Activated T-cell treated with anti-CD3 and anti-CD28 coated beads for 48 hours (primary cell): ENCODE measurements around the gene ENPP6.
A peak's percentile ranks its signal among the peaks of the same experiment; 100 is the strongest.

ENCODE experiments used
- DNase-seq: peaks from one replicate; pipeline ENCODE4 v3.0.0-alpha.2; 2020; ENCODE audit warnings: low read depth

ENPP6 gene

GRCh38 chr4:184190711-184191110, 27.0 kb downstream of the ENPP6 start:
- no peak for DNase-seq

GRCh38 chr4:184189966-184190365, 27.7 kb downstream of the ENPP6 start:
- DNase-seq: no peak

DNA sequence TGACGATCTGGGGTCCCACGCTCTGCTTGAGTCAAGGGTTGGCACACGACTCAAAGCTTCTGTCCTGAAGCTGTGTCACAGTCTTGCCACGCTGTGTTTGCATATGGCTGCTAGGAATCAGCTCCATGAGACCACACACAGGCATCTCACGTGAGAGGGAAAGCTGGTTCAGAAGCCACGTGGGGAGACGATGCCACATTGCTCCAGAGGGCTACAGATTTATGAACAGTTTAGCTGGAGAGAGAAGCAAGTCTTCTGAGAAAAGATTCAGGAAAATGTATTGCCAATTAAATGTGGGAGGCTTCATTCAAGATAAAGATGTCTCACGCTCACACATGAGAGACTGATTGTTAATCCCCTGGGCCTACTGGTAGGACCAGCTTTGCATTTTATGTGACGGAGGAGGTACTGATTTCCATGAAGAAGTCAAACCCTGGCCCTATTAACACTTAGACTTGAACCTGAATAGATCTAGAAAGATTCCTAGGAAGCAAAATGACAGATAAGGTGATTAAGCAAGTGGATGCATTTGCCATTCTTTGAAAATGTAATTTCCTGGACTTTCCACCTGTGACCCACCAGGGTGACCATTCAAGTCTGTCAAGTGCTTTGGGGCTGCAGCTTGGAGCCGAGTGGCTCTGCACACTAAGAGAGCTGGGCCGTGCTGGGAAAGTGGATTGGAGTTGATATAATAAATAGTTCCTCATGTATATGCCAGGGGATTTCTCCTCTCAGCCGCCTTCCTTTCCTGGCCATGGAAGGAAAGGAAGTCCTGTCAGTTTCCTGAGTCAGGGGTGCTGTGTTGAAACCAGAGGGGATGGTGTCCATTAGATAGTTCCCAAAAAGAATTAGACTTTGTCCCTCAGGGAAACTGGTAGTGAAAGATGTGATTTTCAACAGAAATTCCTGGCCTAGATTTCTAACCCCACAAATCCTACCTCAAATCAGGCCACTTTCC, 29.0 kb downstream of the ENPP6 start:
- DNase-seq: no peak

DNA sequence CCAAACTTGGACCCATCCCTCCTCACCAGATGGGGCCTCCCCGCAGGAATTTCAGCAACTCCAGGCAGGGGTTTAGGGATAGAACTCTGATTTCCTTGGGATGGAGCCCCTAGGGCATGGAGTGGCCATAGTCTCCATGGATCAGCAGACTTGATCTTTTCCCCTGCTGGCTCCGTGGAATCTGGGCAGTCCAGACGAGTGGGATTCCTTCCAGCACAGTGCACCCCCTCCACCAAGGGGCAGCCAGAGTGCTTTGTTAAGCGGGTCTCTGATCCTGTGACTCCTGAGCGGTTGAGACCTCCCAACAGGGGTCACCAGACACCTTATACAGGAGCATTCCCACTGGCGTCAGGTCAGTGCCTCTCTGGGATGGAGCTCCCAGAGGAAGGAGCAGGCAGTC, 40.4 kb downstream of the ENPP6 start:
- DNase-seq: no peak

- no peak for DNase-seq
Observed at GRCh38 chr4:184174571-184175488, 42.8 kb downstream of the ENPP6 start.

GRCh38 chr4:184171011-184171410, 46.7 kb downstream of the ENPP6 start:
- DNase-seq: no peak

GRCh38 chr4:184169225-184169867, 48.3 kb downstream of the ENPP6 start:
- DNase-seq: no peak

DNA sequence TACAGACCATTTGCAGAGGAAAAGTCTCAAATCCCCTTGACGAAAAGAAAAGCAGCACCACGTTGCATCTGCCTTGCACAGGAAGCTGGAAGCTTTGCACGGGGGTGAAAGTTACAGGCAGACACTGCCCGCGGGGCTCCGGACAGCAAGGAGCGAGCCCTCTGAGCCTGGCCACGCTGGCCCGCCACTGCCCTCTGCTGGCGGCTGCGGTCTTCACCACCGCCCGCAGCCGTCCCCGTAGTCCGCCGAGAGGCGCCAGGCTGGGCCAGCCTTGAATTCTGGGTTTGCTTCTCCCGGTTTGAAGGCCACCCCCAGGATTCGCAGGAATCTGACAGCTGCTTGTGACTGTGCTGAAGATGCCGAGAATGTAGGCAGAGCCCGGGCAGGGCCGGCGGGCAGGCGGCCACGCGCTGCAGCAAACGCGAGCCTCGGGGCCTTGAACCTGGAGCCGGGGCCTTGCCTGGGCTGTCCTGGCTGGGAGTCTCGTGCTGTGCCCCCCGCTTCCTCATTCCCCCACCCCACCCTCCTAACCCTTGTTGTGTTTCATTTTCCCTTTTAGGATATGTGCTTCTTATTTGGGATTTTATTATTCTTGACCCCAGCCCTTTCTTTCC, 49.2 kb downstream of the ENPP6 start:
- peak; percentile 56 for DNase-seq

DNA sequence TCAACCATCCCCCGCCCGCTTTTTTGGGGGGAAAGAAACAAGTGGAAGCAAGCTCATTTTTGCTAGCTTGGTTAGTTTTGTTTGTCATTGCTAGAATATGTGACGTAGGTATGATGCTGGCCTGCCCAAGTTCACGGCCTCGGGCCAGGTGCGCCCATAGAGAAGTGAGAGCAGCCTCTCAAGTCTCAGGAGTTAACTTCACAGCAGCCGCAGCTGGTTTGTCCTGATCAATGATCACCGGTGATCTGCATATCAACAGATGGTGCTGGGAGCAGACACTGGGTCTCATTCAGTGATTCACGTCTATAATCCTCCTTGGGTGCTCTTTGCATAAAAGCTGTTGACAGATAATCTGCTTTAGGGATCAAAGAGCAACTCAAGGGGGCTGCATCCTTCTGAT, 50.1 kb downstream of the ENPP6 start:
- no peak for DNase-seq

DNA sequence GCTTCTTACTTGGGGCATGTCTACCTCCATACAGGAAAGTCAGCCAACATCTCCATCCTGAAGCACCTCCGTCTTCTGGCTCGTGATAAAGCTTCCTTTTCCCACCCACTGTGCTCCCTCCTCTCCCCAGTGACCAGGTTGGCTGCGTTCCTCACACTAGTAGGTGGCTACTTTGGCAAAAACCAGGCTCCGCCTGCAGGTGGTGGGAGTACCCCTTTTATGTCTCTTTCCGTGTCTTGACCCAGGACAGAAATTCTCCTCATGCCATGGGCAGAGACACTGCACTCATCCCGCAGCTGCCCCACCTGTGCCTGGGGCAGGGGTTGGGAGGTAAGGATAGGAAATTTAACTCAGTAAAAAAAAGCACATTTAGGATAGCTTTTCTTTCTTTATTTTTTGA, 50.9 kb downstream of the ENPP6 start:
- DNase-seq: no peak

DNA sequence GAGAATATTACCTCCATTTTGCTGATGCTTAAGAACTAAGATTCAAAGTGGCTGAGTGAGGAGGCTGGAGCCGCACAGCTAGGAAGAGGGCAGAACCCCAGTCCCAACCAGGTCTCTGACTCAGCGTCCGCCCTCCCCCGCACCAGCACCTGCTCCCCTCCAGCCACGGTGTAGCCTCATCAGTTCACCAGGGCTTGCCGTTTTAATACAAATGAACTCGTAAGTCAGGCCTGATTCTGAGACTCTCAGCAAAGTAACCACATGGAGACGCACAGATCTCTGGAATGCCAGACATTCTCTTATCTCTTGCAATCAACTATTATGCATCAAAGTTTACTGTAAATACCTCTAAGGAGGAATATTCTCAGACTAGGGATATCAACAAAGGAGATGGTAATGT, 52.4 kb downstream of the ENPP6 start:
- no peak for DNase-seq

- peak; percentile 17 for DNase-seq
Observed at GRCh38 chr4:184163813-184164212, 53.9 kb downstream of the ENPP6 start.

DNA sequence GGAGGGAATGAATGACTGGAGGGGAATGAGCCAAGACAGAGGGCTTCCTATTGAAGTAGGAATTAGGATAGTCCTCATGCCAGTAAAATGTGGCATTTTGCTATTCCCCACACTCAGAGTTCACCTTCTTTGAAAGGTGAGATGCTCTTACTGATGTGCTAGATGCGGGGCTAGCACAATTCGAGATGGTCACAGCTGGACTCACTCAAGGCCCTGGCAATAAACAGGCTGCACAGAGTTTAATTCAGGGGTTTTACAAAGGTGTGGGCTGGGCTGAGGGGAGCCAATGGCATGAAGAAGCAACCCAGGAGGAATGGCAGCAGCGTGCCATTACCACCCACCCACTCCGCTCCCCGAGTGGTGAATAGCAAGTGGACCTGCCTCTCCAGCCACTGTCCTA, 55.1 kb downstream of the ENPP6 start:
- no peak for DNase-seq

GRCh38 chr4:184157322-184157721, 60.4 kb downstream of the ENPP6 start:
- DNase-seq: no peak

GRCh38 chr4:184156163-184156920, 61.3 kb downstream of the ENPP6 start:
- DNase-seq: no peak

DNA sequence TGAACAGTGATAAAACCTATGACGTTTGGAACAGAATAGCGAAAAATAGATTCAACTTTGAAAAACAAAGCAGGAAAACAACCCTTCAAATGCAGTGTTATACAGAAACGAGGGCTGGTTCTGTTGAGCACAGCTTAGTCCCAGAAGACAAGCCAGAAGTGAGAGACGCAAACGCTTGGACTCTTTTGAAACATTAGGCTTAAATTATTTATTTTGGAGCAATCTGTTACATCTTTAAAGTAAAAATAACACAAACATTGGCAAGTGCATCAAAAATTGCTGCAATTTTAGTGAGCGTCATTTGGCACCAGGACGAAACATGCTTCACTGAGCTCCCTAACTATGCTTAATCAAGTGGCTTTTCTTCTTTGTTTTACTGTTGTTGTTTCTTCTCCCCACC, 63.5 kb downstream of the ENPP6 start:
- DNase-seq: no peak

DNA sequence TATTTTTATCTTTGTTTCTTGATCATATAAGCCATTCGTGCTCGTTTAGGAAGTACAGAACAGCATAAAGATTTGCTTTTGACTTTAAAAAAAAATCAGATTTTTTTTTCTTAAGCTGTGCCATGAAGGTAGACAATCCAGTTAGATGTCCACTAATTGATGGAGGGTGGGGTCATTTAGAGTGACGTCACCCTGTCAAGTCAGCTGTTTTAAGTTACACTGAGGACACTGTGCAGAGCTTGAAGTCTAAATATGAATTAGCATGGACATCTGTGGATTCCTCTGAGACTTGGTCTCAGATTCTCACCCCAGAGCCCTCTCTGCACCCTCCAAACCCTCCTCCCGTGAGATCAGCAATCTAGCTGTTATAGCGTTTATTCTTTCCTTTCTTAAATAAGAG, 63.9 kb downstream of the ENPP6 start:
- DNase-seq: no peak

DNA sequence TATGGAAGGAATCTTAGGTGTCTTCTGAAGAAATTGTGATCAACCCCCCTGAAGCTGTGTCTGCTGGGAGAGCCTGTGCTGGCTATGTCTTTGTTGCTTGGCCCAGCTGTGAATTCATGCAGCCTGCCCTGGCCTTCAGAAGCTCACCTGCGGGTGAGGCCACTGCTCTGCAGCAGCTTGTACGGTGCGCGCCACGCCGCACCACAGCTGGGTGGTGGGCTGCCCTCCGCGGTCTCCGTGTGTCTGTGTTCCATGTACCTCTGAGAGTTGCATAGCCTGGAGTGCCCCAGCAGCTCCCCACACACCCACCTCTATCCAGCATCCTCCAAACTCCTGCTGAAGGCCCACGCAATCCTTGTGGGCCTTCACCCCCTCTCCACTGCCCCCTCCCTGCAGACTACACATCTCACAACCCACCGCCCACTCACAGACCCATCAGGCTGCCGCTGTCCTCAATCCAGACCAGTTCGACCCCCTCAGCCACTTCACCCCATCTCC, 65.6 kb downstream of the ENPP6 start:
- DNase-seq: no peak

DNA sequence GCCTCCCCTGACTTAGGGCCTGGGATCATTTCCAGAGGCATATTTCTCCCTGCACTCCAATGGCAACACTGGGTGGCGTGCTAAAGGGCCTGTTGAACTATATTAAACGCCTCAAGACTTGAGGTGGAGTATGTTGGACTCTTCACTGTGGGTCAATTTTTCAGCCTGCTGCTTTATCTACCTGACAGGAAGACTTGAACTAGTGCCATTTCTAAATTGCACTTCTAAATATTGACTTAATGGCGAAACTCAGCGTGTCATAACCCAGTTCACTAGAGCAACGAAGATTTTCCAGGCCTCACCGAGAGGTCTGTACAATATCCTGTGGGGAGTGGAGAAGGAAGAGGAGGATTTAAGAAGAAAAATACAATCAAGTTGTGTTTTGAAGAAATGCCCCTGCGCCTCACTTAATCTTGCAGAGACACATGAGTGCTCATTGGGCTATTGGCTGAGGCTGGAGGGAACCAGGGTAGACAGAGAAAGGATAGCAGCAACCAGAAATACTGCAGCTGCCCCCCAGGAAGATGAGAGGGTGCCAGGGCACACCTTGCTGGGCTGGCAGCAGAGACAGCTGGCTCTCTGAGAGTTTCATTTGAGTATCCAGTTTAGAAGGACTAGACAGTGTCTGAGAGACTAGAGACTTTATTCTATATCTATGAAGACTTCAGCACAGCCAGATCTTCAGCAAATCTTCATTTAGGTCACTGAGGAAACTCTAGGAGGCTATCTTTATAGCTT, 67.4 kb downstream of the ENPP6 start:
- DNase-seq: no peak
